NCI-H1092 (cell line): Measurements from ENCODE around the gene ACAD11.

Experiments used
- DNase-seq: peaks from one replicate; lab custom pipeline; 2025; lab: John Stamatoyannopoulos, UW

Gene ACAD11

GRCh38 chr3:132659365-132660051 is at the start of gene ACAD11:
Gene ACAD11 (minus strand): TSS chr3:132659809. CDS start chr3:132659751, 58 bp downstream.
- peak; percentile 33 for DNase-seq

GRCh38 chr3:132703733-132704132 is 44.1 kb upstream of the ACAD11 start:
- no peak for DNase-seq

- DNase-seq: no peak
Measured at GRCh38 chr3:132695422-132695821, 35.8 kb upstream of the ACAD11 start.

- no peak for DNase-seq
Measured at GRCh38 chr3:132694991-132695390, 35.4 kb upstream of the ACAD11 start.

GRCh38 chr3:132690040-132690439 is 30.4 kb upstream of the ACAD11 start:
- no peak for DNase-seq

GRCh38 chr3:132682201-132682600 is 22.6 kb upstream of the ACAD11 start:
- DNase-seq: no peak

- no peak for DNase-seq
Measured at GRCh38 chr3:132681421-132681820, 21.8 kb upstream of the ACAD11 start.

GRCh38 chr3:132679911-132680310 is 20.3 kb upstream of the ACAD11 start:
- DNase-seq: no peak

- no peak for DNase-seq
Measured at GRCh38 chr3:132675408-132675807, 15.8 kb upstream of the ACAD11 start.

- DNase-seq: no peak
Measured at GRCh38 chr3:132669256-132669777, 9.7 kb upstream of the ACAD11 start.

GRCh38 chr3:132665230-132665745 is 5.7 kb upstream of the ACAD11 start:
- DNase-seq: no peak

- DNase-seq: no peak
Measured at GRCh38 chr3:132662212-132662611, 2.6 kb upstream of the ACAD11 start.

- no peak for DNase-seq
Measured at GRCh38 chr3:132661101-132661500, 1.5 kb upstream of the ACAD11 start.

GRCh38 chr3:132660811-132661070 is 1.1 kb upstream of the ACAD11 start:
- DNase-seq: no peak

GRCh38 chr3:132660052-132660810 is 622 bp upstream of the ACAD11 start, which contains the start of gene UBA5:
Gene UBA5 (plus strand): TSS chr3:132660329. CDS start chr3:132660538, 209 bp downstream.
- peak; percentile 32 for DNase-seq

- DNase-seq: no peak
Measured at GRCh38 chr3:132659000-132659364, 627 bp downstream of the ACAD11 start.

- no peak for DNase-seq
Measured at GRCh38 chr3:132657869-132658747, 1.5 kb downstream of the ACAD11 start.

GRCh38 chr3:132655471-132655870 is 4.1 kb downstream of the ACAD11 start:
- no peak for DNase-seq

- no peak for DNase-seq
Measured at GRCh38 chr3:132654721-132655120, 4.9 kb downstream of the ACAD11 start.

- no peak for DNase-seq
Measured at GRCh38 chr3:132654190-132654589, 5.4 kb downstream of the ACAD11 start.

- DNase-seq: no peak
Measured at GRCh38 chr3:132652640-132653270, 6.9 kb downstream of the ACAD11 start.

- DNase-seq: no peak
Measured at GRCh38 chr3:132650153-132650552, 9.5 kb downstream of the ACAD11 start.
